Measurements from ENCODE around the gene SRP19.

DNA sequence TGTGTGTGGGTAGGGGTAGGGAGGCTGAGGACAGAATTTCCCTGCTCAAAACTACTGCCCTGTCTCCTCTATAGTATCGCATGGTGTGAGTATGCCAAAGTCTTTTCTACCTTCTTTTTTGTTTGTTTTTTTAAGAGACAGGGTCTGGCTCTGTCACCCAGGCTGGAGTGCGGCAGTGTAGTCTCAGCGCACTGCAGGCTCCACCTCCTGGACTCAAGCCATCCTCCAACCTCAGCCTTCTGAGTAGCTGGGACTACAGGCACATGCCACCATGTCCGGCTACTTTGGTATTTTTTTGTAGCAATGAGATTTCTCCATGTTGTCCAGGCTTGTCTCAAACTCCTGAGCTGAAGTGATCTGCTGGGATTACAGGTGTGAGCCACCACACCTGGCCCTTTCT is 2.5 kb downstream of the SRP19 start:
- no peak for TF ChIP-seq EZH2 (IDR thresholded peaks at IDR 0.05)
- TF ChIP-seq EZH2phosphoT487 (IDR thresholded peaks at IDR 0.05), result no peak

Measured in neural progenitor cell (in vitro differentiated cells).